ENCODE measurements around the gene SLC24A3. TPM values are rescaled to one million over a fixed set of nuclear protein-coding genes. Genes with fewer than 3 reads are reported as not detected.

The SLC24A3 gene
- total RNA-seq (10 to 100 TPM in 5 of 7 donors, 1 to 10 TPM in 2; 4.8 to 40.5 (median 18.6) TPM), polyA plus RNA-seq (10 to 100 TPM in 1 of 2 donors, 1 to 10 TPM in 1; 9.5 to 20.2 TPM)
- long read RNA-seq, donor 1, partial matches to known transcripts, result 10 of 27 reads
- long read RNA-seq, donor 1, other reads (novel, unspliced or antisense), result 17 of 27 reads
- long read RNA-seq, donor 2, result 0 reads
- long read RNA-seq, donor 3, partial matches to known transcripts, result 10 of 17 reads
- long read RNA-seq, donor 3, other reads (novel, unspliced or antisense), result 7 of 17 reads

DNA sequence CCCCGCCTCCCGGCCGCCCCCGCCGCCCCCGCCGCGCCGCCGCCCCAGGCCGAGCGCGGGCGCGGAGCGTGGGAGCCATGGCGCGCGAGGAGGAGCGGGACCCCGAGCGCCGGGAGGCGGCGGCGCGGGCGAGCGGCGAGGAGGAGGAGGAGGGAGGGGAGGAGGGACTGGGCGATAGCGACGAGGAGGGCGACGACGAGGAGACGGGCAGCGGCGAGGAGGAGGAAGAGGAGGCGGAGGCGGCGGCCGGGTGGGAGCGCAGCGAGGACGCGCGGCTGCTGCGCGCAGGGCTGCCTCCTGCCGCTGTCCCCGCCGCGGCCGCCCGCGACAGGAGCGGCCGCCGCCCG lies at the start of gene SLC24A3:
Gene SLC24A3, plus strand, starts transcription at position 174 of the 347 bp plus-strand sequence.
- WGBS, 3 donors, result 0 to 1% (median 0%) methylated on average over 44 to 58 of the region's 61 CpGs
- DNase-seq, result peak in 4 of 5 donors; percentile 55 to 71 (median 64)
- peak within 1 kb of the TSS; percentile 78 for H3K4me3 ChIP-seq
- H3K27me3 ChIP-seq, result no peaks in the 10 kb centered on the region
- no peaks in the 10 kb centered on the region for H3K36me3 ChIP-seq
- intact Hi-C loops (cut with DNase I), result loop anchor here (2.0 to 10.0 kb wide), 5 partner anchors 52 to 450 kb away; no protein-coding TSS in a partner anchor
- H3K9me3 ChIP-seq, result no peaks in the 10 kb centered on the region
- peak within 1 kb of the TSS; percentile 85 for H3K27ac ChIP-seq
- no peak for TF ChIP-seq EP300 (IDR thresholded peaks at IDR 0.05)
- no peak for TF ChIP-seq POLR2A (IDR thresholded peaks at IDR 0.05)
- peaks cover 9% of the 10 kb centered on the region for H3K4me1 ChIP-seq (ENCODE audit: insufficient read depth)

DNA sequence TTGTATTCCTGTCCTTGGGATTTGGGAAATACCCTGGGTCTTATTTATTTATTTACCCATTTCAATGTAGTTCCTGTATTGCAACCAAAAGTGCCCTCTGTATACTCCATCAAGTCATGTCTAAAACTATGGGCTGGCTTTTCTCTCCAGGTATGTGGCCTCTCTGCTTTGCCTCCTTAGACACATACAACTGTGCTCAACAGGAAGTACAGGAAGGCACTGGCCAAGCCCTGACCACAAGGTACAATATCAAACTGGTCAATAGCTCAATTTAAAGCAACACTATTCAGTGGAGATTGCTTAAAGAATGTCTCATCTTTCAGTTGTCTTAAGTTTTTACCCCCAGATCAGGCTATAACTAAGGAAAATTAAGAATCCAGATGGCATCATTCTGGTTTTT lies 42.3 kb upstream of the SLC24A3 start:
- H3K36me3 ChIP-seq, result no peaks in the 10 kb centered on the region
- TF ChIP-seq POLR2A (IDR thresholded peaks at IDR 0.05), result no peak
- TF ChIP-seq, protein P1, sequence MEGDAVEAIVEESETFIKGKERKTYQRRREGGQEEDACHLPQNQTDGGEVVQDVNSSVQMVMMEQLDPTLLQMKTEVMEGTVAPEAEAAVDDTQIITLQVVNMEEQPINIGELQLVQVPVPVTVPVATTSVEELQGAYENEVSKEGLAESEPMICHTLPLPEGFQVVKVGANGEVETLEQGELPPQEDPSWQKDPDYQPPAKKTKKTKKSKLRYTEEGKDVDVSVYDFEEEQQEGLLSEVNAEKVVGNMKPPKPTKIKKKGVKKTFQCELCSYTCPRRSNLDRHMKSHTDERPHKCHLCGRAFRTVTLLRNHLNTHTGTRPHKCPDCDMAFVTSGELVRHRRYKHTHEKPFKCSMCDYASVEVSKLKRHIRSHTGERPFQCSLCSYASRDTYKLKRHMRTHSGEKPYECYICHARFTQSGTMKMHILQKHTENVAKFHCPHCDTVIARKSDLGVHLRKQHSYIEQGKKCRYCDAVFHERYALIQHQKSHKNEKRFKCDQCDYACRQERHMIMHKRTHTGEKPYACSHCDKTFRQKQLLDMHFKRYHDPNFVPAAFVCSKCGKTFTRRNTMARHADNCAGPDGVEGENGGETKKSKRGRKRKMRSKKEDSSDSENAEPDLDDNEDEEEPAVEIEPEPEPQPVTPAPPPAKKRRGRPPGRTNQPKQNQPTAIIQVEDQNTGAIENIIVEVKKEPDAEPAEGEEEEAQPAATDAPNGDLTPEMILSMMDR (IDR thresholded peaks at IDR 0.05), result no peak
- no peak overlapping the region for H3K4me3 ChIP-seq
- H3K27ac ChIP-seq, result no peak overlapping the region
- H3K9me3 ChIP-seq, result peaks cover 0 to 3% of the 10 kb centered on the region in 2 donors
- intact Hi-C loops (cut with DNase I), result no loop called here
- H3K4me1 ChIP-seq (ENCODE audit: insufficient read depth), result no peaks in the 10 kb centered on the region
- no peaks in the 10 kb centered on the region for H3K27me3 ChIP-seq
- no peak for DNase-seq

DNA sequence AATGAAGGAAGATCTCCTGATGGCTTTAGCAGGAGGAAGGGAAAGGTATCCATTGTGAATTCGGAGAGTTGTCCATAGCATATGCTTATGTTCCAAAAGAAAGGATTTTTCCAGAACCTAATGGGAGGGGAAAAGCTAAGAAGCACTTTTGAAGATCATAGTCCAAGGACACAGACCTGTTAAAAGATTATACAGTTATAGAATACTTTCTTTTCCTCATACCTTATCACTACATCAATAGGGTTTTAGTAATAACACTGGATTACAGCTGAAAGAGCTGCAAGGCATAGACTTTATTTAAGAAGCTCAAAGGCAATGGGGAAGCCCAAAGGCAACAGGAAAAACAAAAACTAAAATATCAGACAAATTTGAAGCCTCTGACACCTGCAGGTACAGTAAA lies 39.8 kb upstream of the SLC24A3 start:
- Histone ChIP-seq H3K27ac (no peak overlapping the region), H3K9me3 (no peaks in the 10 kb centered on the region), H3K27me3 (no peaks in the 10 kb centered on the region), H3K4me3 (no peak overlapping the region), H3K4me1 (ENCODE audit: insufficient read depth) (no peaks in the 10 kb centered on the region), H3K36me3 (no peaks in the 10 kb centered on the region)
- TF ChIP-seq, protein P1 (IDR thresholded peaks at IDR 0.05), result no peak
- TF ChIP-seq POLR2A (IDR thresholded peaks at IDR 0.05) (no peak), EP300 (IDR thresholded peaks at IDR 0.05) (no peak)
- intact Hi-C loops (cut with DNase I), result no loop called here
- WGBS, 3 donors, result 79 to 87% (median 81%) methylated on average over 1 of the region's 1 CpG
- no peak for DNase-seq

DNA sequence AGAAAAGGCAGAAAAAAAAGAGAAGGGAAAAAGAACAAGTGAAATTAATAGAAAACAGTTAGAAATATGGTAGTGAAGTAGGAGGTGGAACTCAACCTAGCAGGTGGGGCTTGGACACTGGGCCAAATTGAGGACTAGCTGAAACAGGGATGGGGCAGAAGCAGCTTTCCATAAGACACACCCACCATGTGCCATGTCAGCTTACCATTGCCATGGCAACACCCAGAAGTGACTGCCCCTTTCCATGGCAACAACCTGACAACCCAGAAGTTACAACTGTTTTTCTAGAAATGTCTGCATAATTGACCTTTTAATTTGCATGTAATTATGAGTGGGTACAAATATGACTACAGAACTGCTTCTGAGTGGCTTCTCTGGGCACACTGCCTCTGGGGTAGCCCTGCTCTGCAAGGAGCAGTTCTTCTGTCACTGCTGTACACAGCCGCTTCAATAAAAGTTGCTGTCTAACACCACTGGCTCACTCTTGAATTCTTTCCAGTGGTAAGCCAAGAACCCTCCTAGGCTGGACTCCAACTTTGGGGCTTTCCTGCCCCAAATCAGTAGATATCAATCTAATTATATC lies 35.9 kb upstream of the SLC24A3 start:
- H3K4me1 ChIP-seq (ENCODE audit: insufficient read depth), result no peaks in the 10 kb centered on the region
- intact Hi-C loops (cut with DNase I), result no loop called here
- H3K36me3 ChIP-seq, result no peaks in the 10 kb centered on the region
- TF ChIP-seq, protein P1 (IDR thresholded peaks at IDR 0.05), result no peak
- TF ChIP-seq POLR2A (IDR thresholded peaks at IDR 0.05), result no peak
- TF ChIP-seq EP300 (IDR thresholded peaks at IDR 0.05), result no peak
- no peak overlapping the region for H3K4me3 ChIP-seq
- WGBS, 3 donors, result 50 to 98% (median 95%) methylated on average over 1 of the region's 1 CpG
- H3K9me3 ChIP-seq, result no peaks in the 10 kb centered on the region
- no peak for DNase-seq
- no peak overlapping the region for H3K27ac ChIP-seq
- peaks cover 2% of the 10 kb centered on the region for H3K27me3 ChIP-seq

GRCh38 chr20:19181552-19181951 lies 30.9 kb upstream of the SLC24A3 start:
- TF ChIP-seq EP300 (IDR thresholded peaks at IDR 0.05), result no peak
- TF ChIP-seq, protein P1 (IDR thresholded peaks at IDR 0.05), result no peak
- TF ChIP-seq POLR2A (IDR thresholded peaks at IDR 0.05), result no peak
- intact Hi-C loops (cut with DNase I), result no loop called here
- 58 to 71% (median 65%) methylated on average over 2 of the region's 2 CpGs for WGBS, 3 donors
- DNase-seq, result no peak
- Histone ChIP-seq H3K27me3 (peaks cover 2% of the 10 kb centered on the region), H3K9me3 (no peaks in the 10 kb centered on the region), H3K4me3 (no peak overlapping the region), H3K27ac (no peak overlapping the region), H3K4me1 (ENCODE audit: insufficient read depth) (no peaks in the 10 kb centered on the region), H3K36me3 (no peaks in the 10 kb centered on the region)
